ENCODE measurements around the gene ADD1.

The ADD1 gene

GRCh38 chr4:2835978-2836377 is 7.7 kb upstream of the ADD1 start:
- DNase-seq (ENCODE audit: low read depth), result no peak

- no peak for DNase-seq (ENCODE audit: low read depth)
These were observed 7.2 kb upstream of the ADD1 start for GRCh38 chr4:2836391-2836859.

GRCh38 chr4:2837110-2837903 is 6.3 kb upstream of the ADD1 start:
- DNase-seq (ENCODE audit: low read depth), result no peak

GRCh38 chr4:2837904-2838496 is 5.6 kb upstream of the ADD1 start:
- peak; percentile 61 for DNase-seq (ENCODE audit: low read depth)

GRCh38 chr4:2839060-2839459 is 4.6 kb upstream of the ADD1 start:
- no peak for DNase-seq (ENCODE audit: low read depth)

GRCh38 chr4:2842687-2843262 is 869 bp upstream of the ADD1 start:
- DNase-seq (ENCODE audit: low read depth), result no peak

GRCh38 chr4:2843941-2844584 is 419 bp downstream of the ADD1 start:
- peak; percentile 24 for DNase-seq (ENCODE audit: low read depth)

GRCh38 chr4:2846172-2846571 is 2.5 kb downstream of the ADD1 start:
- DNase-seq (ENCODE audit: low read depth), result no peak

GRCh38 chr4:2847302-2847871 is 3.7 kb downstream of the ADD1 start:
- no peak for DNase-seq (ENCODE audit: low read depth)

GRCh38 chr4:2848449-2848848 is 4.8 kb downstream of the ADD1 start:
- no peak for DNase-seq (ENCODE audit: low read depth)

GRCh38 chr4:2849267-2850152 is 5.9 kb downstream of the ADD1 start:
- DNase-seq (ENCODE audit: low read depth), result peak; percentile 75

GRCh38 chr4:2850966-2851798 is 7.5 kb downstream of the ADD1 start:
- no peak for DNase-seq (ENCODE audit: low read depth)

- DNase-seq (ENCODE audit: low read depth), result no peak
These were observed 8.9 kb downstream of the ADD1 start for GRCh38 chr4:2852481-2852921.

GRCh38 chr4:2855584-2855983 is 11.9 kb downstream of the ADD1 start:
- DNase-seq (ENCODE audit: low read depth), result no peak

GRCh38 chr4:2856266-2856665 is 12.6 kb downstream of the ADD1 start:
- no peak for DNase-seq (ENCODE audit: low read depth)

- no peak for DNase-seq (ENCODE audit: low read depth)
These were observed 13.8 kb downstream of the ADD1 start for GRCh38 chr4:2857349-2857927.

- DNase-seq (ENCODE audit: low read depth), result no peak
These were observed 15.0 kb downstream of the ADD1 start for GRCh38 chr4:2858451-2859217.

- DNase-seq (ENCODE audit: low read depth), result no peak
These were observed 15.9 kb downstream of the ADD1 start for GRCh38 chr4:2859514-2859913.
